ENCODE results near the gene UACA.
"Not testable (repeated sequence)": the region's sequence is repeated elsewhere in the genome, so short reads cannot be mapped to it uniquely, and the experiment has no call there.

The UACA gene

GRCh38 chr15:70746598-70746997 is 16.8 kb downstream of the UACA start:
- not testable (repeated sequence) for H3K4me3 ChIP-seq (ENCODE audit: low read length); H3K4me1 ChIP-seq (ENCODE audit: insufficient read depth, low read length); H3K9me3 ChIP-seq (ENCODE audit: insufficient read depth, low read depth, low read length); H3K9ac ChIP-seq (ENCODE audit: low read depth, low read length); H3K36me3 ChIP-seq (ENCODE audit: insufficient read depth, low read length); H3K27me3 ChIP-seq (ENCODE audit: insufficient read depth, low read length); H3K27ac ChIP-seq (ENCODE audit: low read depth, low read length)

GRCh38 chr15:70742928-70743327 is 20.4 kb downstream of the UACA start:
- 71% methylated on average over 3 of the region's 3 CpGs for WGBS
- H3K9ac ChIP-seq (ENCODE audit: low read depth, low read length): no peak overlapping the region
- H3K4me3 ChIP-seq (ENCODE audit: low read length): no peak overlapping the region
- 0 out of 2 replicates have a peak, but pooled peaks cover 10% of the 10 kb centered on the region for H3K4me1 ChIP-seq (ENCODE audit: insufficient read depth, low read length)
- H3K9me3 ChIP-seq (ENCODE audit: insufficient read depth, low read depth, low read length): no peaks in the 10 kb centered on the region
- H3K36me3 ChIP-seq (ENCODE audit: insufficient read depth, low read length): no peaks in the 10 kb centered on the region
- no peak overlapping the region for H3K27ac ChIP-seq (ENCODE audit: low read depth, low read length)
- no peaks in the 10 kb centered on the region for H3K27me3 ChIP-seq (ENCODE audit: insufficient read depth, low read length)

GRCh38 chr15:70741677-70742293 is 21.6 kb downstream of the UACA start:
- WGBS: 100% methylated on average over 1 of the region's 2 CpGs
- Histone ChIP-seq H3K27ac (ENCODE audit: low read depth, low read length) (no peak overlapping the region), H3K9ac (ENCODE audit: low read depth, low read length) (no peak overlapping the region), H3K4me1 (ENCODE audit: insufficient read depth, low read length) (0 out of 2 replicates have a peak, but pooled peaks cover 10% of the 10 kb centered on the region), H3K36me3 (ENCODE audit: insufficient read depth, low read length) (no peaks in the 10 kb centered on the region), H3K27me3 (ENCODE audit: insufficient read depth, low read length) (no peaks in the 10 kb centered on the region), H3K9me3 (ENCODE audit: insufficient read depth, low read depth, low read length) (no peaks in the 10 kb centered on the region), H3K4me3 (ENCODE audit: low read length) (no peak overlapping the region)

- 96% methylated on average over 1 of the region's 1 CpG for WGBS
- Histone ChIP-seq H3K4me1 (ENCODE audit: insufficient read depth, low read length) (0 out of 2 replicates have a peak, but pooled peaks cover 10% of the 10 kb centered on the region), H3K9ac (ENCODE audit: low read depth, low read length) (no peak overlapping the region), H3K27ac (ENCODE audit: low read depth, low read length) (no peak overlapping the region), H3K27me3 (ENCODE audit: insufficient read depth, low read length) (no peaks in the 10 kb centered on the region), H3K4me3 (ENCODE audit: low read length) (no peak overlapping the region), H3K36me3 (ENCODE audit: insufficient read depth, low read length) (no peaks in the 10 kb centered on the region), H3K9me3 (ENCODE audit: insufficient read depth, low read depth, low read length) (no peaks in the 10 kb centered on the region)
Measured at GRCh38 chr15:70741107-70741531, 22.2 kb downstream of the UACA start.

GRCh38 chr15:70735040-70735439 is 28.3 kb downstream of the UACA start:
- 95% methylated on average over 2 of the region's 3 CpGs for WGBS

GRCh38 chr15:70729164-70729563 is 34.2 kb downstream of the UACA start:
- Histone ChIP-seq H3K36me3 (ENCODE audit: insufficient read depth, low read length) (no peaks in the 10 kb centered on the region), H3K27me3 (ENCODE audit: insufficient read depth, low read length) (no peaks in the 10 kb centered on the region), H3K9ac (ENCODE audit: low read depth, low read length) (no peak overlapping the region), H3K4me3 (ENCODE audit: low read length) (no peak overlapping the region), H3K27ac (ENCODE audit: low read depth, low read length) (no peak overlapping the region), H3K4me1 (ENCODE audit: insufficient read depth, low read length) (peaks cover 6% of the 10 kb centered on the region; the same call in 1 of the 2 replicates), H3K9me3 (ENCODE audit: insufficient read depth, low read depth, low read length) (no peaks in the 10 kb centered on the region)
- WGBS: 94% methylated on average over 5 of the region's 5 CpGs

More at GRCh38 chr15:70735040-70735439, 28.3 kb downstream of the UACA start:
- not testable (repeated sequence) for H3K9ac ChIP-seq (ENCODE audit: low read depth, low read length); H3K4me3 ChIP-seq (ENCODE audit: low read length); H3K27ac ChIP-seq (ENCODE audit: low read depth, low read length); H3K9me3 ChIP-seq (ENCODE audit: insufficient read depth, low read depth, low read length); H3K4me1 ChIP-seq (ENCODE audit: insufficient read depth, low read length); H3K36me3 ChIP-seq (ENCODE audit: insufficient read depth, low read length); H3K27me3 ChIP-seq (ENCODE audit: insufficient read depth, low read length)

GRCh38 chr15:70726753-70727152 is 36.6 kb downstream of the UACA start:
- Histone ChIP-seq H3K4me1 (ENCODE audit: insufficient read depth, low read length) (peaks cover 6% of the 10 kb centered on the region; the same call in 1 of the 2 replicates), H3K36me3 (ENCODE audit: insufficient read depth, low read length) (no peaks in the 10 kb centered on the region), H3K9me3 (ENCODE audit: insufficient read depth, low read depth, low read length) (no peaks in the 10 kb centered on the region), H3K4me3 (ENCODE audit: low read length) (no peak overlapping the region), H3K27ac (ENCODE audit: low read depth, low read length) (no peak overlapping the region), H3K27me3 (ENCODE audit: insufficient read depth, low read length) (no peaks in the 10 kb centered on the region), H3K9ac (ENCODE audit: low read depth, low read length) (no peak overlapping the region)
- 57% methylated on average over 1 of the region's 1 CpG for WGBS

GRCh38 chr15:70723927-70724326 is 39.4 kb downstream of the UACA start:
- Histone ChIP-seq H3K9me3 (ENCODE audit: insufficient read depth, low read depth, low read length) (no peaks in the 10 kb centered on the region), H3K27ac (ENCODE audit: low read depth, low read length) (no peak overlapping the region), H3K4me3 (ENCODE audit: low read length) (no peak overlapping the region), H3K27me3 (ENCODE audit: insufficient read depth, low read length) (no peaks in the 10 kb centered on the region), H3K4me1 (ENCODE audit: insufficient read depth, low read length) (peaks cover 11% of the 10 kb centered on the region; the same call in 1 of the 2 replicates), H3K9ac (ENCODE audit: low read depth, low read length) (no peak overlapping the region), H3K36me3 (ENCODE audit: insufficient read depth, low read length) (no peaks in the 10 kb centered on the region)
- 100% methylated on average over 1 of the region's 2 CpGs for WGBS

GRCh38 chr15:70723122-70723422 is 40.3 kb downstream of the UACA start:
- no peak overlapping the region for H3K4me3 ChIP-seq (ENCODE audit: low read length)
- no peak overlapping the region for H3K9ac ChIP-seq (ENCODE audit: low read depth, low read length)
- no peaks in the 10 kb centered on the region for H3K36me3 ChIP-seq (ENCODE audit: insufficient read depth, low read length)
- H3K9me3 ChIP-seq (ENCODE audit: insufficient read depth, low read depth, low read length): no peaks in the 10 kb centered on the region
- 95% methylated on average over 5 of the region's 5 CpGs for WGBS
- no peak overlapping the region for H3K27ac ChIP-seq (ENCODE audit: low read depth, low read length)
- H3K4me1 ChIP-seq (ENCODE audit: insufficient read depth, low read length): peaks cover 11% of the 10 kb centered on the region; the same call in 1 of the 2 replicates
- no peaks in the 10 kb centered on the region for H3K27me3 ChIP-seq (ENCODE audit: insufficient read depth, low read length)

GRCh38 chr15:70722266-70723121 is 40.9 kb downstream of the UACA start:
- WGBS: 95% methylated on average over 3 of the region's 3 CpGs
- Histone ChIP-seq H3K9ac (ENCODE audit: low read depth, low read length) (no peak overlapping the region), H3K27ac (ENCODE audit: low read depth, low read length) (no peak overlapping the region), H3K9me3 (ENCODE audit: insufficient read depth, low read depth, low read length) (no peaks in the 10 kb centered on the region), H3K4me1 (ENCODE audit: insufficient read depth, low read length) (peaks cover 11% of the 10 kb centered on the region; the same call in 1 of the 2 replicates), H3K4me3 (ENCODE audit: low read length) (no peak overlapping the region), H3K27me3 (ENCODE audit: insufficient read depth, low read length) (no peaks in the 10 kb centered on the region), H3K36me3 (ENCODE audit: insufficient read depth, low read length) (no peaks in the 10 kb centered on the region)

- H3K4me1 ChIP-seq (ENCODE audit: insufficient read depth, low read length): peaks cover 11% of the 10 kb centered on the region; the same call in 1 of the 2 replicates
- H3K4me3 ChIP-seq (ENCODE audit: low read length): no peak overlapping the region
- H3K27me3 ChIP-seq (ENCODE audit: insufficient read depth, low read length): no peaks in the 10 kb centered on the region
- WGBS: 94% methylated on average over 3 of the region's 3 CpGs
- no peaks in the 10 kb centered on the region for H3K9me3 ChIP-seq (ENCODE audit: insufficient read depth, low read depth, low read length)
- no peak overlapping the region for H3K27ac ChIP-seq (ENCODE audit: low read depth, low read length)
- no peak overlapping the region for H3K9ac ChIP-seq (ENCODE audit: low read depth, low read length)
- no peaks in the 10 kb centered on the region for H3K36me3 ChIP-seq (ENCODE audit: insufficient read depth, low read length)
Measured at GRCh38 chr15:70720228-70721016, 42.9 kb downstream of the UACA start.

All from HUES64 (cell line).